ENCODE measurements around the gene PACC1.

Gene PACC1

DNA sequence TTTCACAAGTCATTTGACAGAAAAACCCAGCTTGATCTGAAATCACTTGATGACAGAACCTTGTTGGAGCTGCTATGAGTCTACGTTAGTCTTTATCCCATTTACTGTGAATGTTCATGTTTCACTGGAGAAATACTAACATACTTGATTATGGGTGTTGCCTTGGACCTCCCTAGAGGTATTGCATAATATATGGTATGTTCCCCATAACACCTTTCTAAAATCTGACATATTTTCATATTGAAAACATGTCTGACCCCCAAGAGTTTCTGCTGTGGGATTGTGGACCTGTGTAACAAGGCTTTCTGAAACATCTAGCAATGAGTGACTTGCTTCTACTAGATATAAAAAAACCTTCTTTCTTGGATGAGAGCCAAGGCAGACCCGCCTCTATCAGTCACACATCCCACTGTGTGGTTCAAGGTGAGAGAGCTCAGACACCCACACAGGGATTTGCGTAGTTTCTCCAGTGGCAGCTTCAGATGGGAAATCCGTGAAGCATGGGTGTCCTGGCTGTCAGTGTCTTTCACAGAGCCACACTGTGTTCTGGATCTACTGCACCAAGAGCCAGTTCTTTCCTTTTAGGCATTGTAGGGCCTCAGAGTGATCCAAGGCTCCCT is 22.6 kb upstream of the PACC1 start:
- peak; percentile 20 for DNase-seq (ENCODE audit: low spot score)

DNA sequence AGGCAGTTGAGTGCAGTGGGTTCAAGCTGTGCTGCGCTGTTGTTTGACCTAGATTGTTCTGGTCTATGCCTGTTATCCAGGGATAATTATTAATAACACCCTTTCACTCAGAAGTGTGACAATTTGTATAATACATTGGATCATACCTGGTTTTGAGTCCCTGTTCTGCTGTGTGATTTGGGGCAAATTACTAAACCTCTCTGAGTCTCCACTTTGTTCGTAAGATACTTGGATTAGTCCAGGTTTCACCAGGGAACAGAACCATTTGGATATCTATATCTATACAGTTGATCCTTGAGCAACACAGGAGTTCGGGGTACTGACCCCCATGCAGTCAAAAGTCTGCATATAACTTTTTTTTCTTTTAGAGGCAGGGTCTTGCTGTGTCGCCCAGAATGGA is 20.3 kb upstream of the PACC1 start:
- DNase-seq (ENCODE audit: low spot score) = no peak

DNA sequence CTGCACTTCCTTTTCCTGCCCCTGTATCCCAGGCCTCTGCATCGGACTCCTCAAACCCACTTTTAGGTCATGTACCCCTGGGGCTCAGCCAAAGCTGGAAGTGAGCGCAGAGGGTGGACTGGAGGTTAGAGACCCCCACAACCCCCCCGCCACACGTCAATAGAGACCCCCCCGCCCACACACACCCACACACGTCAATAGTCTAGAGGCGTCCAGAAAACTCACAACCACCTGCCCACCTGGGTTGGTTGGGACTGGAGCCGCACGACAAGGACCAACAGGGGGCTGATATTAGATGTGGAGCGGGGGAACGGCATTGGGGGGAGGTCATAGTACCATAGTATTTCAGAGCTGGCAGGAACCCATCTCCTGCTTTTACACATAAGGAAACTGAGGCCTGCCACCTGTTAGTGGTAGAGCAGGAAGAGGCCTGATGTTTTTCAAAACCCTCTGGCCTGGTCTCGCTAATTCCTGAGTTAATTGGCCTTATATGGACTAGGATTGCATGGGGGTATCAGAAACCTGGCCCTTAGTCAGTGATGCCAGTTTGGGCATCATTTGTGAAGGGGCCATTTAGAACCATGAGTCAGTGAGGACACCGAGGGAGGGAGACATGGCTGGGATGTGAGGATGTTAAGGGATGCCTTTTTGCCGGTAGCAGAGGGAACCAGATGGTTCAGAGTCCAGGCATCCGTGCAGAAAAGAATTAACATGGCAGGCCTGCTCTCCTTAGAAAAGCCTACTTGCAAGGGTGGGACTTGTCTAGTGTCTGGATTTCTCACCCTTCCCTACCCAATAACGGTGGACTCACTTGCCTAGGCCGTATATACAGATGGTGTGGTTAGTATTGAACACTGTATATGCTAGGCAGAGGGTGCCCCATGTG is 19.1 kb upstream of the PACC1 start:
- no peak for DNase-seq (ENCODE audit: low spot score)

DNA sequence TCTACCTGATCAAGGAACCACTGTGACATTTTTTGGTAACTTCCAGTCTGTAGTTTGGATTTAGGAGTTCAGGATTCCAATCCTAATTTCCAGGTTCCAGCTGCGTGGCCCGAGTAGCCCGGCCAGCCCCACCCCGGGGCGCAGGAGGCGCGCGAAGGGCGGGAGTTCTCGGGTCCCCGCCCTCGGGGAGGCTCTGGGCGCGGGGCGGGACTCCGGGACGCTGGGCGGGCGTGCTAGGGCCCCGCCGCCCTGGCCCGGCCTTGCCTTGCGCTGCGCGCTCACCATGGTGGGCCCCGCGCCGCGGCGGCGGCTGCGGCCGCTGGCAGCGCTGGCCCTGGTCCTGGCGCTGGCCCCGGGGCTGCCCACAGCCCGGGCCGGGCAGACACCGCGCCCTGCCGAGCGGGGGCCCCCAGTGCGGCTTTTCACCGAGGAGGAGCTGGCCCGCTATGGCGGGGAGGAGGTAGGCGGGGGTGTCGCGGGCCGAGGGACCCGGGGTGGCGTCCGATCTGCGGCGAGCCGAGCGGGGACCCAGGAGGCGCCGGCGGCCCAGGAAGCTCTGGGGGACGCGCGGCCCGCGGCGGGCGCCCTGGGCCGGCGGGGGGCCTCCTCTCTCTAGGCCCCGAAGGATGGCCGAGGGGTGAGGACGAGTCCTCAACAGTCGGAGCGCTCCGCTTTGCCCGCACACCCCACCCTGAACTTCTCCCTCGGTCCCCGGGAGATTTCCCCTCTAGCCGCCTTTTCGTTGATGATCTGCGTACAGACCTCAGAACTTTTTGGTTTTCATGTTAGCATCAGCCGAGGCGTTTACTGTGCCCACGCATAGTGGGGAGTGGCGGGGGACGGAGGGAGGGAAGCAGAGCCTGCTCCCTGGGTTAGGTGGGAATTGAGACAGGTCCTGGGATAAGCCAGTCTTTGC is 18.2 kb upstream of the PACC1 start, which contains the start of gene NENF:
Gene NENF (plus strand): TSS at position 260 of the 916 bp plus-strand sequence. CDS start 24 bp downstream, at position 284.
- peak; percentile 88 for DNase-seq (ENCODE audit: low spot score)

DNA sequence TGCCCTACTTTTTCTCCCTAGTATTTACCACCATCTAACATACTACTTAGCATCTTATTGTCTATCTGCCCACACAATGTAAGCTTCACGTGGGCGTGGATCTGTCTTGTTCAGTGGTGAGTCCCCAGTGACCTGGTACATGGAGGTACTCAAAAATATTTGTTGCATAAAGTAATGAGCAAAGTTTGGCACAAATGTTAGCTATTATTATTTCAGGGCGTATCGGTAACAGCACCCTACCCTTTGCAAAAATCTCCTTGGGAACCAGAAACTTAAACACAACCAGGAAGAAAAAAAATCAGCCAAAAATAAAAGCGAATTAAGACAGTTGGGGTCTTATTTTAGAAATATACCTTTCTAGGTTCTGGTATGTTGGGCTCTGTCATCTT is 17.6 kb upstream of the PACC1 start:
- DNase-seq (ENCODE audit: low spot score) = no peak

DNA sequence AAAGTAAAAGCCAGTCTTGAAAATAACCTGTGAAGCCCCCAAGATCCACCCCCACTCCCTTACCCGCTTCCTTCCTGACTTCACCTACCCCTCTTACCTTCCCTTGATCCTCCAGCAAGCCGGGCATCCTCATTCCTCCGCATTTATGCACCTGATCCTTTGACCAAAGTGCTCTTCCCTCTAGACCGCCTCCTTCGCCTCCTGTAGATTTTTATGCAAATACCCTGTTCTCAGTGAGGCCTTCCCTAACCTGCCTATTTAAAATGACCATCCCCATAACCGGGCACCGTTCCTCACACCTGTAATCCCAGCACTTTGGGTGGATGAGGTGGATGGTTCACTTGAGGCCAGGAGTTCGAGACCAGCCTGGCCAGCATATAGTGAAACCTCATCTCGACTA is 17.0 kb upstream of the PACC1 start:
- no peak for DNase-seq (ENCODE audit: low spot score)

DNA sequence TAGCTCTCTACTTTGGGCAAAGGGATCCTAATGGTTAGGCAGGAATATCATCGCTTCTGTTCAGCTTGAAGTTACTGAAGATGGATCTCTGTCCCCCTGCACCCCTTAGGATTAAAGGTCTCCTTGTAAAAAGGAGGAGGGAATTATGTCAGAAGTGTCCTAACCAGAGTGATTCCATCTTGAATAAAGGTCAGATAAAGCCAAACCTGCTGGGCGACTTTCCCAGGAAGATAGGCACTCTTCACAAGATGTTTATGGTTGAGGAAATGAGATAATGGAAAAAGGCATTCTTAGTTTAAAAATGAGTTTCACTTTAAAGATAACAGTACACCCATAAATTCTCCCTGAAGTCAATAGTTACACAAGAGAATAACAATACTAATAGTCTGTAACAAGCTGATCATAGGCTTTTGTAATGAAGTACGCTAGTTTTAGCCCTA is 16.3 kb upstream of the PACC1 start:
- DNase-seq (ENCODE audit: low spot score) = peak; percentile 45

DNA sequence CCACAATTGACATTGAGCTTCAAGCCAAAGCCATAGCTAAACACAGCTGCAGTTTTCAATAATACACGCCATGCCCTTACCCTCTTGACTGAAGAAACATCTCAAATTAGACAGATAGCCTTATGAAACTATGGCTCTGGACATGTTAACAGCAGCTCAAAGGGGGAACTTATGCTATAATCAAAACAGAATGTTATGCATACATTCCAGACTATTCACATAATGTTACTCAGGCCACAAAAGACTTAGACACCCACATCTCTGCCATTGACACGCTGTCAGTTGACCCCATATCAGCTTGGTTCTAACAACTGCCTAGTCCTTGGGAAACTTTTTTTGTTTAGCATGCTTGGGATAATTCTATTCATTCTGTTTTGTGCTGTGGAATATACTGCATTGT is 15.7 kb upstream of the PACC1 start:
- no peak for DNase-seq (ENCODE audit: low spot score)

DNA sequence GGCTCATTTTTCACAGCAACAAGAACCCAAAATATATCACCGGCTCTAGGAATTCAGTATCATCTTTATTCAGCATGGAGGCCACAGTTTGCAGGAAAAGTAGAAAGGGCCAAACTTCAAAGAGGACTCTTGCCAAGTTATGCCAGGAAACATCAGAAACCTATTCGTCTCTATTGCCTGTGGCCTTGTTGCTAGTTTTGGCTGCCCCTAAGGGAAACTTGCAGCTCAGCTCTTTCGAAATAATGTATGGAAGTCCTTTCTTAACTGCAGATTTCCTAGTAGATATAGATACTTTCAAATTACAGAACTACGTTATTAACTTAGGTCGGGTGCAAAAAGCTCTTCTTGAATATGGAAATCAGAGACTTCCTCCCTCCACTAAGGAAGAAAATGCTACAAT is 13.8 kb upstream of the PACC1 start:
- DNase-seq (ENCODE audit: low spot score) = no peak

DNA sequence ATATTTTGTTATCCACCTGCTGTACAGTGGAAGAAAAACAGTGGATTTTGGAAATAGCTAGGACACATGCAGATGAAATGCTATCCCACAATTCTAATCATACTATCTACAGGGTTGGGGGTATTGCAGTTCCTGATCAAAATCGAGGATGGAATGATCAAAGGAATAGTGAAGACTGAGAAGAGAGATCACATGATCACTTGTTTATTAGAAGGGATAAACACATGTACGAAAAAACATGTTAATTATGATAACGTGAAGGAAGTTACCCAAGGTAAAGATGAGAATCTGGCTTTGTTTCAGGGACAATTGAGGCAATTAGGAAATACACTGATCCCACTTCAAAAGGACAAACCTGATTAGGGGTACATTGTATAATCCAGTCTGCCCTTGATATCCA is 9.2 kb upstream of the PACC1 start:
- no peak for DNase-seq (ENCODE audit: low spot score)

DNA sequence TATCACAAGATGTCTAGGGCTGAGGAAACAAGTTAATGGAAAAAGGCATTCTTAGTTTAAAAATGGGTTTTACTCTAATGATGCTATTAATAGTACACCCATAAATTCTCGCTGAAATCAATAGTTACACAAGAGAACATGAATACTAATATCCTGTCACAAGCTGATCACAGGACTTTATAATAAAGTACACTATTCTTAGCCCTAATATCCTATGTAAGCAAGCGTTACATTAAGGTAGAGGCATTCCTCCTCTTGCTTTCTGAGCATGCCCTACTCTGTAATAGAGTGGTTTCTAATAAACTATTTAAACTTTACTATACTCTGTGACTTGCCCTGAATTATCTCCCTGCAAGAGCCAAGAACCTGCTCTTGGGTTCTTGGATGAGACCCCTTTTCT is 6.5 kb upstream of the PACC1 start:
- no peak for DNase-seq (ENCODE audit: low spot score)

DNA sequence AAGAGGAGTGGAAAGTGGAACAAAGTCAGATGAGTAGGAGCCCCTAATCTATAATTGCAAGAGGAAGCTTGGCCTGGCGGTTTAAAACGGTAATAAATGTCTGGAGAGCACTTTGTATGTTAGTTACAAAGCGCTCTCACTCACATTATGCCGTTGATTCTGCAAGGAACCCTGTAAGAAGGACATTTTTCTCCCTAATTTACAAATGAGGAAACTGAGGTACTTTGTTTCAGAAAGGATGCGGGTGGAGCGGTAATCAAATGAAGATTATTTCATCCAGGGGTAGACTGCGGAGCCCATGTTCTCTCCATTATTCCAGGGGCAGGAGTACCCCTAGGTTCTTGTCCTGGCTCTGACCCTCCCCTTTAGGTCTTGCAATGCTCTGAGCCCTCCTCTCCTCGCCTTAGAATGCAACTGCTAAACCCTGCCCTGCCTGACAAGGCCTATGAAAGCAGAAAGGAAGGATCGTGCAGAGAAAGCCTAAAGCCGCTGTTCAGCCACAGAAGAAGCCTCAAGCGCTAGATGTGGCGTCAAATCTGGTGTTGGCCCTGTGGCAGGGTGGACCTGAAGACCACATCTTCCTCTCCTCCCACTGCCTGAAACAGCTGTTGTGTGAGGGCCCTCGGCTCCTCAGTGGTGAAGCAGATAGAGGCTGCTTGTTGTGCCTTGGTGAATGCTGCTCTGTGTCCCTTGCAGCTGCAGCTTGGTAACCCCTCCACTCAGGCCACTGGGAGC is 588 bp upstream of the PACC1 start:
- no peak for DNase-seq (ENCODE audit: low spot score)

DNA sequence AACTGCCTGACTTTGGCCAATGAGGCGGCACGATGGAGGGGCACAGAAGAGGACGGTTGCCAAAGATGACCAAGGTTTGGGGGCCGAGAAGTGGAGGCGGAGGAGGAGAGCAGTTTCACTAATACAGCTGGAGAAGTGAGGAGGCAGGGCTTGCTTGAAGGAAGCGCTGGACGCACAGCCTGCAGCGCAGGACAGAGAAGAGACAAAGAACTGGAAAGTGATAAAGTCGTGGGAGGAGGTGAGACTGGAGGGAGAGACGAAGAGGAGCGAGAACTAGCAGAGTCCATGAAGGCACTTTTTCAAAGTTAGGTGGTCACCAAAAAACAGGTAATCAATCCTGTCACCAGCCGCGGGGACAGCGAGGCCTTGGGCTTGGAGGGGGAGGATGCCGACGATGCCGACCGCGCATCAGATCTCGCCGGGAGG is 771 bp downstream of the PACC1 start:
- no peak for DNase-seq (ENCODE audit: low spot score)

DNA sequence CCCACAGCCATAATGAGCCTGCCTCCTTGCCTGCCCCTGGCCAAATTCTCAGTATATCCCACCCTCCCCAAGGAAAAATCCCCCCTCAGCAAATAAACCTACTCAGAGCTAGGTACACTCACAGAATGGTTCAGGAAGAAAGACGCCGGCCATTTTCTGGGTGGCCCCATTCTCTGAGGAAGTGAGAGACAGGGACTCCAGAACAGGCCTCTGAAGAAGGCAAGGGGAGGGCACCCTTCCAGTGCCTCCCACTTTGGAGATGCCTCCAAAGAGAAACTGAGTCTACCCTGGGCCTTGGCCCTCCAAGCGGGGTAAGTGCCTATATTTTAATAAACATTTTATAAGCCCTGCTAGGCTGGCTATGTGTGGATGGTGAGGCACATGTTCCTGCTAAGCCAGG is 2.3 kb downstream of the PACC1 start:
- no peak for DNase-seq (ENCODE audit: low spot score)

DNA sequence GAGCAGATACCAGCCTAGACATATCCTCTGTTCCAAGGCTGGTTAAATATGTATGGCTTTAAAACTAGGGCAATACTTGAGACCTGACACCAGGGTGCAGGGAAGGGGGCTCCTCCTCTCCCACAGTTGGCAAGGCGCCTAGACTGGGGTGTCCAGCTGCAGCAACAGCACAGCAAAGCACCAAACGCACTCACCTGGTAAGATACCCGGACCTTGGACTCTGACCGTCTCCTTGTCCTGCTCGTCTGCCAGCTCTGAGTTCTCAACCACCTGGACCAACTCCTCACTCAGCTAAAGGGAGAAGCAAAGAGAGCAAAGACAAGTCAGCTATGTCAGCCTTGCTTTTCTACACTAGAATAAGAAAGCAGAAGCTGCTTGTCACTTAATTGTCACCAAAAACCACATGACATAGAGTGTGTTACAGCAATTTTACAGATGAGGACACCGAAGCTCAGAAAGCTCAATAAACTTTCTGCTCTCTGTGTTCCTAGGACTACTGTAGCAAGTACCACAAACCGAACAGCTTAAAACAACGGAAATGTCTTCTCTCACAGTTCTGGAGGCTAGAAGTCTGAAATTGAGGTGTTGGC is 4.4 kb downstream of the PACC1 start:
- DNase-seq (ENCODE audit: low spot score) = no peak

DNA sequence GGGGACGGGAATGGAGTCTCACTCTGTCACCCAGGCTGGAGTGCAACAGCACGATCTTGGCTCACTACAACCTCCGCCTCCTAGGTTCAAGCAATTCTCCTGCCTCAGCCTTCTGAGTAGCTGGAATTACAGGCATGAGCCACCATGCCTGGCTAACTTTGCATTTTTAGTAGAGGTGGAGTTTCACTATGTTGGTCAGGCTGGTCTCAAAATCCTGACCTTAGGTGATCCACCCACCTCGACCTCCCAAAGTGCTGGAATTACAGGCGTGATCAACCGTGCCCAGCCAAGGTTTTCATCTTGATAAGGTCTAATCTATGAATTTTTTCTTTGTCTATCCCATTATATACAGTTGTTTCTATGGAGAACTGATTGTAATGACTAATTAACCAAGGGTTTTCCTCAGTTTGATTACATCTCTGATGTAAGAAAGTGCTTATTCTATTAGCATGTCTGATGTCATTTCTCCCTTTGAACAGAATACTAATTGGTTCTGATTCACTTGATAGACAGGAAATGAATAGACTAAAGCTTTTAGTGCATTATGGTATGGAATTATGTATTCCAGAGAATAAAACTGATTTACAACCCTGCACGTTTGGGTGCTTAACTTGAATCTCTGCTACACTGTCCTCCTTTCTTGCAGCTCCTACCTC is 11.9 kb downstream of the PACC1 start:
- no peak for DNase-seq (ENCODE audit: low spot score)

DNA sequence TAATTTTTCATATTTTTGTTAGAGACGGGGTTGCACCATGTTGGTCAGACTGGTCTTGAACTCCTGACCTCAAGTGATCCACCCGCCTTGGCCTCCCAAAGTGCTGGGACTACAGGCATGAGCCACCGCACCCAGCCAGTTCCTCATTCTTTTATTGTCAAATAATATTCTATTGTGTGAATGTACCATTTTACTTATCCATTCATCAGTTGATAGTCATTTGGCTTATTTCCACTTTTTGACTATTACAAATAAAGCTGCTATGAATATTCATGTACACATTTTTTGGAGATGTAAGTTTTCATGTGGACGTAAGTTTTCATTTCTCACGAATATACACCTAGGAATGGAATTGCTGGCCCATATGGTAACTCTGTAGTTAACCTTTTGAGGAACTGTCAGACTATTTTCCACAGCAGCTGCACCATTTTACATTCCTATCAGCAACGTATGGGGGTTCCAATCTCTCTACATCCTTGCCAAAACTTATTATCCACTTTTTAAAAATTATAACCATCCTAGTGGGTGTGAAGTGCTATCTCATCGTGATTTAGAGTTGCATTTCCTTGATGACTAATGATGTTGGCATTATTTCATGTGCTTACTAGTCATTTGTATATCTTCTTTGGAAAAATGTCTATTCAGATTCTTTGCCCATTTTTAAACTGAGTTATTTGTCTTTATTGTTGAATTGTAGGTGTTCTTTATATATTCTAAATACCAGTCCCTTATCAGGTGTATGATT is 12.7 kb downstream of the PACC1 start:
- peak; percentile 22 for DNase-seq (ENCODE audit: low spot score)

DNA sequence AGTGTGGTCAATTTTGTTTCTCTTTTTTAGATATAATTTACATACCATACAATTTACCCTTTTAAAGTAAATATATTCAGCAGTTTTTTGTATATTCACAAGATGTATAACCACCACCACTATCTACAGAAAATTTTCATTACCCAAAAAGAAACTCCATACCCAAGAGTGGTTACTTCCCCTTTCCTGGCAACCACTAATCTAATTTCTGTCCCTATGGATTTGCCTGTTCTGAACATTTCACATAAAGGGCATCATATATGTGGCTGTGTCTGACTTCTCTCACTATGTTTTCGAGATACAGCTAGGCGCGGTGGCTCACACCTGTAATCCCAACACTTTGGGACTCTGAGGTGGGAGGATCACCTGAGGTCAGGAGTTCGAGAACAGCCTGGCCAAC is 13.6 kb downstream of the PACC1 start:
- DNase-seq (ENCODE audit: low spot score) = no peak

DNA sequence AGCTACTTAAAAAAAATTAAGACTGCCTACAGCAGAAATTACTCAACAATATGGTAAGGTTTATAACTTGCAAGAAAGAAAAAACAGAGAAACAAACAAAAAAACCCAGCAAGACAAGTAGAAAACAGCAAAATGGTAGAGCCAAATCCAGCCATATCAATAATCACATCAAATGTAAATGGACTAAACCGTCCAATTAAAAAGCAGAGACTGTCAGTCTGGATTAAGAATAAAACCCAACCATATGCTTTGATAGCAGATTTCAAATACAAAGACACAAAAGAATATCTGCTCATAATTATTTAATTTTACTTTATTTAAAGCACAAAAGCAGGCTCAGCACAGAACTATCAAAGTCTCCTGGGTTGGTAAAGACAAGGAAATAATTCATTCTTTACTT is 17.5 kb downstream of the PACC1 start:
- DNase-seq (ENCODE audit: low spot score) = no peak

DNA sequence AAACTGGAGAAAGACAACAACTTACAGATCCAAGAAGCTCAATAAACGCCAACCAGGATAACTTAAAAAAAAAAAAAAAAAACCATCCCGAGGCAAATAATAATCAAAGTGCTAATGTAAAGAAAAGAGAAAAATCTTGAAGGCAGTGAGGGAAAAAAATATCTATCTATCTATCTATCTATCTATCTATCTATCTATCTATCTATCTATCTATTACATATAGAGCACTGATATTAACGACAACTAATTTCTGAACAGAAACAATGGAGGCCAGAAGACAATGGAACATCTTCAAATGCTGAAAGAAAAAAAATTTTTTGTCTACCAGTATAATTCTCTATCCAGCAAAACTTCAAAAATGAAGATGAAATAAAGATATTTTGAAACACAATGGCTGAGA is 18.0 kb downstream of the PACC1 start:
- no peak for DNase-seq (ENCODE audit: low spot score)
